HCT116 (cell line): Measurements from ENCODE around the gene ULBP1.
"Not testable (repeated sequence)": the region's sequence is repeated elsewhere in the genome, so short reads cannot be mapped to it uniquely, and the experiment has no call there.

ENCODE experiments used
- CTCF ChIP-seq, 3 experiments: fragments of 200-600 bp in 1 of 3; sonication (generic) in 1 of 3; IDR thresholded peaks in 2 of 3; conservative IDR thresholded peaks in 1 of 3; 2 replicates each; pipeline ENCODE4 v1.5.1; 2012 to 2017; ENCODE audit warnings: low read depth in 2 of 3, low read length in 2 of 3, antibody characterized with exemption in 1 of 3, borderline replicate concordance in 1 of 3, control low read depth in 1 of 3, mild to moderate bottlenecking in 1 of 3, mixed read lengths in 1 of 3, mixed run types in 1 of 3, moderate library complexity in 1 of 3; ENCODE audit not compliant: insufficient read depth in 1 of 3
- EZH2 ChIP-seq: fragments of 200-600 bp; sonication (generic); IDR thresholded peaks from 2 replicates; pipeline ENCODE4 v1.6.1; 2017; ENCODE audit warnings: antibody characterized with exemption, mixed run types
- EZH2phosphoT487 ChIP-seq: fragments of 200-600 bp; IDR thresholded peaks from 2 replicates; pipeline ENCODE4 v1.6.1; 2018; ENCODE audit warnings: antibody characterized with exemption, borderline replicate concordance
- REST ChIP-seq: IDR thresholded peaks from 2 replicates; pipeline ENCODE4 v1.6.1; 2012; ENCODE audit warnings: low read depth
- SRF ChIP-seq: IDR thresholded peaks from 2 replicates; pipeline ENCODE4 v1.6.1; 2012; ENCODE audit warnings: low read depth

GRCh38 chr6:149922091-149922490, 41.7 kb upstream of the ULBP1 start:
- not testable (repeated sequence) for TF ChIP-seq CTCF (IDR thresholded peaks at IDR 0.05 in 2 of 3, conservative IDR thresholded peaks at IDR 0.05 in 1 of 3; ENCODE audit: borderline replicate concordance in 1 of 3, insufficient read depth in 1 of 3, low read depth in 2 of 3, low read length in 2 of 3); REST; SRF; EZH2; EZH2phosphoT487
